Hematopoietic multipotent progenitor cell treated with erythropoietin and hydrocortisone succinate and interleukin-3 and kit ligand, for 6 days (in vitro differentiated cells): ENCODE results near the gene PHLPP1.
A peak's percentile ranks its signal among the peaks of the same experiment; 100 is the strongest.

Source experiments
- DNase-seq: peaks from one replicate; pipeline ENCODE4 v3.0.0-alpha.2; 2015

The PHLPP1 gene

GRCh38 chr18:62857263-62857976, 142.1 kb downstream of the PHLPP1 start:
- DNase-seq = no peak

- no peak for DNase-seq
Measured at GRCh38 chr18:62860062-62860461, 144.7 kb downstream of the PHLPP1 start.

GRCh38 chr18:62862466-62862865, 147.1 kb downstream of the PHLPP1 start:
- peak; percentile 45 for DNase-seq

GRCh38 chr18:62863579-62864001, 148.2 kb downstream of the PHLPP1 start:
- peak; percentile 48 for DNase-seq

GRCh38 chr18:62865498-62865897, 150.2 kb downstream of the PHLPP1 start:
- DNase-seq = no peak

- no peak for DNase-seq
Measured at GRCh38 chr18:62867534-62867933, 152.2 kb downstream of the PHLPP1 start.

GRCh38 chr18:62868645-62869044, 153.3 kb downstream of the PHLPP1 start:
- DNase-seq = no peak

GRCh38 chr18:62870643-62871042, 155.3 kb downstream of the PHLPP1 start:
- no peak for DNase-seq

- no peak for DNase-seq
Measured at GRCh38 chr18:62875323-62875722, 160.0 kb downstream of the PHLPP1 start.

- DNase-seq = no peak
Measured at GRCh38 chr18:62876111-62876510, 160.8 kb downstream of the PHLPP1 start.

- no peak for DNase-seq
Measured at GRCh38 chr18:62876828-62877227, 161.5 kb downstream of the PHLPP1 start.

- DNase-seq = no peak
Measured at GRCh38 chr18:62877411-62878221, 162.3 kb downstream of the PHLPP1 start.

- no peak for DNase-seq
Measured at GRCh38 chr18:62878305-62878704, 163.0 kb downstream of the PHLPP1 start.

- DNase-seq = no peak
Measured at GRCh38 chr18:62880034-62880433, 164.7 kb downstream of the PHLPP1 start.

- DNase-seq = no peak
Measured at GRCh38 chr18:62880673-62881364, 165.5 kb downstream of the PHLPP1 start.

GRCh38 chr18:62881509-62882016, 166.2 kb downstream of the PHLPP1 start:
- peak; percentile 44 for DNase-seq

- DNase-seq = no peak
Measured at GRCh38 chr18:62883937-62884735, 168.8 kb downstream of the PHLPP1 start.

GRCh38 chr18:62885804-62886203, 170.5 kb downstream of the PHLPP1 start:
- no peak for DNase-seq

- DNase-seq = no peak
Measured at GRCh38 chr18:62894681-62895390, 179.5 kb downstream of the PHLPP1 start.

GRCh38 chr18:62897153-62897552, 181.8 kb downstream of the PHLPP1 start:
- no peak for DNase-seq

GRCh38 chr18:62898359-62898758, 183.0 kb downstream of the PHLPP1 start:
- no peak for DNase-seq

GRCh38 chr18:62899534-62899933, 184.2 kb downstream of the PHLPP1 start:
- DNase-seq = no peak
